ENCODE measurements around the gene STK11IP.

GRCh38 chr2:219625179-219625578 lies 27.5 kb downstream of the STK11IP start:
- no peak for TF ChIP-seq CTCF (IDR thresholded peaks at IDR 0.05; ENCODE audit: low read length)
- TF ChIP-seq EZH2 (optimal IDR thresholded peaks at IDR 0.05; ENCODE audit: low read depth, low read length): no peak
- no peak for TF ChIP-seq EZH2phosphoT487 (IDR thresholded peaks at IDR 0.05; ENCODE audit: low read length)
